ENCODE measurements around the gene TSC22D1.

TSC22D1 gene

DNA sequence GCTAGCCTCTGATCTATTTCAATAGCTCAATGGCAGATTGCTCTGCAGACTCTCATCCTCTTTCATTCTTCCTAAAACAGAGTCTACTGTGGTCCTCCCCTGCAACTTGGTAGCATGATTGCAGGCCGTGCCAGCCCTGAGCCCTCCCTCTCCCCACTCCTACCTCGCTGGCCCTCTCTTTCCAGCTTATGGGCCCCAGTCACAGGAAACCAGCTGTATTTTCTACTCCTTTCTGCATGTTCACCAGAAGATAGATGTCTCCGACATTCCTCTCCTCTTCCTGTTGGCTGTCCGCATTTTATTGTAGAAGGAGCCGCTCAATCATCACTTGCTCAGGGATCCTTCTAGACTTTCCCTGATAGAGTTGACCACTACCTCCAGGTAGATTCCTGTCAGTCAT is 152.3 kb downstream of the TSC22D1 start:
- no peak for DNase-seq

DNA sequence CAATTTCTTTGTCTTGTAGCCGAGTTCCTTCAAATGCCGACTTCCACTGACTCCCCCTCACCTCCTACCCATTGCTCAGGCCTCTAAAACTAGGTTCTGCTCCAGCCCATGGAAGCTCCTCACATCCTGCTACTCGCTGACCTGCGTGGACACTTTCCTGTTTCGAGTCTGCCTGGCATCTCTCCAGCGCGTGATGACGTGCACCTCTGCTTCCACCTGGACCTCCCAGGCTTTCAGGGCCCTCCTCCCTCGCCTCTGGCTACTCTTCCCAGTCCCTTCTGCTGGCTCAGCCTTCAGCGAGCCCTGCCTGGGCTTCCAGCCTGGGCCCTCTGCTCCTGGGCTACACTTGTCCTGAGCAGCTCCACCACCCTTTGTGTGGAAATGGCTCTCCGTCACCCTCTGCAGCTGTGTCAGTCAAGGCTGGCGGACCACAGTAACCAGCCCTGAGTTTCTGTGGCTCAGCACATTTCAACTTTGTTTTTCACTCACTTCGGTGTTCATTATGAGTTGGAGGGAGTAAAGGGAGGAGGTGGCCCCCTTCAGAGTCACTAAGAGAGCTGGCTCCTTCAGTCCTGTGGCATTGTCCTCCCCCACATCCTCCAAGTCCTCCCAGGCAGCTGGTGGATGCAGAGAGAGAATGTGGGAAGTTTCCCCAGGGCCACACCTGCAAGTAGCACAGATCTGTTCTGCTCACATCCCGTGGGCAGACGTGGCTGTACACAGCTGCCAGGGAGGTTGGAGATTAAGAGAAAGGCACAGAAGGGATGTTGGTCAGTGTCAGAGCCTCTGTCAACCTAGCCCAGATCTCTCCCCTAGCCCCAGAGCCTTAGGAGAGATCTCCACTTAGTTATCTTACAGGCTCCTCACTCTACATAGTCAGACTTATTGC is 153.1 kb downstream of the TSC22D1 start:
- DNase-seq = no peak

DNA sequence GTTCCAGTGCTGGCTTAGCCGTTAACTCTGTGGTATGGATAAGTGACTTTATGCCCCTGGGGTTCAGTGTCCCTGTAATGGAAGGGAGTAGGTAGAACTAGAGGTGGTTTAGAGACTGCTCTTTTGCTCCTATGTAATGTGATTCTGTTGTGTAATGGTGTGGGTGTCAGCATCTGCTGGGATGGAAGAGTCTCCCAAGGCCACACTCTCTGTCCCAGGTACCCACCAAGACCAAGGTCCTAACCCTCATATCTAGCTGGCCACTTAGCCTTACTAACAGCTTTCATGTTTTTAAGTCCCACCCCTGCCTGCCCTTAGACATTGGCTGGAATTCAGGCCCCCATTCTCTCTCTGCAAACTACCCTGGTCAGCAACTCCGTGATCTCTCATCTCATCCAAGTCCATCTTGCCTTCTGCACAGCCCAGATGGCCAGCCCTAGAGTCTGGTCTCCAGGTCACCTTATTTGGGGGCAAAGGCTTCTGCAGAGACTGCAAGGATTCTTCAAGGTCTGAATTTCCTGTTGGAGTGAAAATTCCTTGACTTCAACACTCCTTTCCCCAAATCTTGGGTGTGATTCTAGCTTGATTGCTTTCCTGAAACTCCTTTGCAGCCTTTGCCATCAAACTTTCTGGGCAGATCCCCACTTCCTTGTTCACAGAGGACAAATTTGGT is 154.1 kb downstream of the TSC22D1 start:
- no peak for DNase-seq

DNA sequence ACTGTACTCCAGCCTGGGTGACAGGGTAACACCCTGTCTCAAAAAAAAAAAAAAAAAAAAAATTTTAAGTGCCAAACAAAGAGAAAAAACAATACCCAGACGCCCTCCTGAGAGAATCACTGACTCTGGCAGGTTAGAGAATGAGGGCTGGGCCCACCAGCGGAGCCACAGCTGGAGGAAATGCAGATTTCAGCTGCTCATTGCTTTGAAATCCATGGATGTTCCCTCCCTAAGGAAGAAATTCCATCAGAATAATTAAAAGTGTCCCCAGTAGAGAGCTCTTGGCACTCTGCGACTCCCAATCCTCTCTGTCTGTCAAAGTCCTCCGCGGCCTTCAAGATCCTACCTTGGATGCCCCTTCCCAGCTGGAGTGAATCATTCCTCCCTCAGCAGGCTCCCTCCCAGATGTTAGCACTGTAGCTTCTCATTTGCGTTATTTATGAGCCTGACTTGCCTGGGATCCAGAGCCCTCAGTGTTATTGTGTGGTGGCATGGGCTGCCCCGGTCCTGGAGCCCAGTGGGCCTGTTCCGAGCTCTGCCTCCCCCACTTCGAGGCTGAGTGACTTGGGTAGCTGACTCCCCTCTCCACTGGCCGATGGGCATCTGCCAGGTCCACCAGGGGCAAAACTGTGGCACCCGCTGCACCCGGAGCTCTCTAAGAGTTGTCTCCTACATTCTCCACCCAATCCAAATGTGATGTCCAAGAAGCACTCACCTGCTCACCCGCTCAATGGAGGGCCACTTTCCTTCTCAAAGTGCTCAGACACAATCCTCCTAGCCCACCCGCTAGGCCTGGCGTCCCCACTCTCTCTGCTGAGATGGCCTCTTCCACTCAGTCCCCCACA is 155.5 kb downstream of the TSC22D1 start:
- DNase-seq = no peak

DNA sequence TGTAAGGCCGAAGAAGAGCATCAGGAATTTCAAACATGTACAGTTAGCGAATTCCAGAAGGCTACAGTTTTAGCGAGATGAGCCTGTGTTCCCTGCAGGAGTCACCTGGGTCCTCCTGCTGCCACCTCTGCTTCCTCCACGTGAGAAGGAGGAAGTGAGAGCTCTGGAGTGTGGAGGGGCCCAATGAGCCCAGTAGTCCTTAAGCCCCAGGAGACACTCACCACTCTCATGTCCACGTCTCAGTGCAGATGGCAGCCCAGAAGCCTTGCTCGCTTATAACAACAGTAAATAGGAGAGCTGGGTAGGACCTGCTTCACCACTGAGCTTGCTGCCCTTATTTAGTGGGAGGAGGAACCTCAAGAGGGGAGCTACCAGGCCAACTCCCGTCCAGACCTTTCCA is 158.3 kb downstream of the TSC22D1 start:
- DNase-seq = no peak

DNA sequence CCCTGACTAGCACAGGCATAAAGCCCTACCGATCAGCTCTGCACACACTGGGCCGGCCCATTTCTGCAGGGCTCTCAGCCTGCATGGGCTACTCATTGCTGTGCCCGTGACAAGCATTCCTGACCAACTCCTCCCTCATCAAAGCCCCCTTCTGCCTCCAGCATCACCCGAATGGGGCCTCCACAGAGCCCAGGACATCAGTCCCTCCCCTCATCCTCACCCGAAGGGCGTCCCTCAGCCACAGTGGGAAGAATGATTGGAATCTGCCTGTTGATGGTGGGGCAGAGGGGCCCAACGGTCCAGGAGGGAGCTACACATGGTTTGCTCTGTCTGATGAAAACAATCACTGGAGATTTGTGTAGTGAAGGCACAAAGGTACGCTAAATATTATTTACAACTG is 158.7 kb downstream of the TSC22D1 start:
- no peak for DNase-seq

DNA sequence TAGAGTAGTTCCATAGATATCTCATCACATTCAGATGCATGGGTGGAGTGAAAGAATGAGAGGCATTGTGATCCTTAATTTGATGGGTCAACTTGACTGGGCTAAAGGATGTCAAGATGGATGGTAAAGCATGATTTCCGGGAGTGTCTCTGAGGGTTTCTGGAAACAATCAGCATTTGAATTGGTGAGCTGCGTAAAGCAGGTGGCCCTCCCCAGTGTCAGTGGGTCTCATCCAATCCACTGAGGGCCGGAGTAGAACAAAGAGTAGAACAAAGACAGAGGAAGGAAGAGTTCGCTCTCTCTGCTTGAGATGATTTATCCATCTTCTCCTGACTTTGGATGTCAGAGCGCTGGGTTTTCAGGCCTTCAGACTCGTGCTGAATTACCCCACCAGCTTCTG is 159.4 kb downstream of the TSC22D1 start:
- DNase-seq = no peak

DNA sequence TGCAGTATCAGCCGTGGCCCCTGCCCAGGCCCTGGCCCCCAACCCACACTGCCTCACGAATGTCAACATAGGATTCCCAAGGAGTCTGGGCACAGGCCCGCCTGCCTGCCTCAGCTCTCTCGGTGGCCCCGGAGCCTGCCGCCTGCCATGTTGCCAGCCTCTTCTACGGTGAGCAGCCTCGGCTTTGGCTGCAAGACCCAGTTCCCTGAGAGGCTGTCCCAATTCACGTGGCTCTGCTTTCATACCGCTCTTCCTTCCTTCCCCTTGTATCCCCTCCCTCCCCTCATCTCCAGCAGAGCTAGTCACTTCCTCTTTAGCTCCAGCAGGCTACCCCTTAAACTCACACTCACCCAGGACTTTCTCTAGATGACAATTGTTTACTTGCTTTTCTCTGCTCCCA is 159.8 kb downstream of the TSC22D1 start:
- DNase-seq = no peak

DNA sequence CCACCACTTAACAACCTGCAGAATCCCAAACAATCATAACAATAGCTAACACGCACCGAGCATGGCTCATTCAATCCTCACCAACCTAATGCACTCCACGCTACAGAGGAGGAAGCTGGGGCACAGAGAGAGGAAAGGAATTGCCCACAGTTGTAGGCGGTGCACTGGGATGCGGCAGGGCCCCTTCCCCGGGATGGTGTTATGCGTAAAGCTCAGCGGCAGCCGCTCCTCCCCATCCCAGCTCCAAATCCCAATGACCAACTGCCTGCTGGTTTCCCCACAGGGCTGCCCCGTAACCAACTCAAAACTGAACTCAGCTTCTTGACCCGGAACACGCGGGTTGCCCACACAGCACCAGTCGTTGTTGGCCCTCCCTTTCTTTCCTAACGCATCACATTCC is 160.3 kb downstream of the TSC22D1 start:
- DNase-seq = no peak

DNA sequence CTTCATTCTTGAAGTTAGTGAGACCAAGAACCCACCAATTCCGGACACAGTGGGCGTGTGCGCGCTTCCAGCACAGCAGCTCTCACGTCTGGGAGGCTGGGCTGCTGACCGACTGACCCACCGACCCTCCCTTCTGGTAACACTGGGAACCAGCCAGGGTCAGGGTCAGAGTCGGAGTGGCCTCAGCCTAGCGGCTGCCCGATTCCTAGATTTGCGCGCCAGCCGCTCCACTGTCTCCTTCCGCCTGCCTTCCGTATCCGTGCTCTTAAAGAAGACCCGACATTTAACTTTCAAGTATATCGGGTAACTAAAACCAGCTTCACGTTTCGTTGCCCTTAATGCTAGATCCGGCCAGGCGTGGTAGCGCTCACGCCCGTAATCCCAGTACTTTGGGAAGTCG is 161.4 kb downstream of the TSC22D1 start:
- no peak for DNase-seq

DNA sequence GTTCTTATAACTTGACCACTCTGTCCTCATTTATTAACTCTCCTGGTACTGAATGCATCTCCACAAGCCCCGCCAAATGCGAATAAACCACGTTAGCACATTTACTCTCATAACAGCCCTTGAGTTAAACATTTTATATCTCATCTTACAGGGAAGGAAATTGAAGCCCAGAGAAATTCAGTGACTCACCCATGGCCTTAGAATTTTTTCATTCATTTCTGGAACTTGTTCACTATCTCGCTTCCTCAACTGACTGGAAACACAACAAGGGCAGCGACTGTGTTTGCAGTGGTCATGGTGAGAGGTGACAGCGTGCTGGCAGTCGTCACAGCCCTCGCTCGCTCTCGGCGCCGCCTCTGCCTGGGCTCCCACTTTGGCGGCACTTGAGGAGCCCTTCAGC is 163.0 kb downstream of the TSC22D1 start:
- no peak for DNase-seq

DNA sequence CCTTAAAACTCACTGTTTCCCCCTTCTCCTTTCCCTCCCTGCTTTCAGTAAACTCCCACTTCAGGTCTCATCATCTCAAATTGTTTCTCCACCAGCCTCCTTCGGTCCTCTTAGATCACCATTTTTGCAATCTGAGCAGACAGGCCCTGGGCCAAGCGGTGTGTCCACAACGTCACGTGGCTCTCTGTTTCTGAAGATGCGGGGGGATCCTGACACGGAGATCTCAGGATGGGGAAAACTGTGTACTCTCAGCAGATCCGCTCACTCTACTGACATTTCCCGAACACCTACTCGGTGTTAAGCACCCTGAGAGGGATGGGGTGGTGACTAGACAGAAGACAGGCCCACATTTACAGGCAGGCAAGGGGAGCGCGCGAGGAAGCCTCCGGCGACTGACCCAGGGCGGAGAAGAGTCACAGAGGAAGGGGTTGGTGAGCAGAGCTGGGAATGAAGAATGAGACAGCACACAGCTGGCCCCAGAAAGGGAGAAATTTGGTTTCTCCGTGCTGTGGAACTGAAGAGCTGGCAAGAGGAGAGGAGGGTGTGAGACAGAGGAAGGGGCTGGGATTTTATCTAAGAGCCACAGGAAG is 163.7 kb downstream of the TSC22D1 start:
- DNase-seq = no peak

DNA sequence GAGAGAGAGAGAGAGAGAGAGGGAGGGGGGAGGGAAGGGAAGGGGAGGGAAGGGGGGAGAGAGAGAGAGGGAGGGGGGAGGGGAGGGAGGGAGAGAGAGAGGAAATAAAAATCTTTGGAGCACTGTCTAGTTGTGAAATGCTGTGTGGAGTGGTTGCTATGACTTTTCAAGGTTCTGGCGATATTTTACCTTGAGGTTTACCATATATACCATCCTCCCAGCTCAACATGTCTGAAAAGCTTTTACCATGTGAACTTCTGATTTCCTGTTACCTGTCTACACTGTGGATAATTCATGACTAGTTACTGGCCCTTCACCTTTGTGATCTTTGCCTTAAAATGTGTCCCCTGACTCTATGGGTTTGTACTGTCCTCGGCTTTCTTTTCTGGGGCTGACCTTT is 164.3 kb downstream of the TSC22D1 start:
- no peak for DNase-seq

DNA sequence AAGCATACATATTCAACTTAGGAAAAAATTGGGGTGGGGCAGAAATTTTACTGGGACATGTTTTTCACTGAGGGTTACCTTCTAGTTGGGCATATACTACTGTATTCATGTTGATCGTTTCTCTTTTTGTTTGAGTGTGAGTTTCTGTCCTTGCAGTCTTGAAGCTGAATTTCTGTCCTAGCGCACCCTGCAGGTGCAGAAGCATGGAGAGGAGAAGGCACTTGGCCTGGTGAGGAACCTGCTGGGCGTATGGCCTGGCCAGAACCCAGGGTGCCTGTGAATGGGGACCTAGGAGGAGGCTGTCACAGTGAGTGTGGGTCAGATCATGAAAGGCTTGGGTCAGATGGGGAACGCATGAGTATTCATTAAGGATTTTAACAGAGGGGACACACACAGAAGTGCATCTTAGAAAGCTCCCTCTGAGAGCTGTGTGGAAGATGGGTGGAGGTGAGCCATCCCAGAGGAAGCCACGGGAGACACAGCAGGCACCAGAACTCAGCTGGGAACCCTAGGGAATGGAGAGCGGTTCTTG is 165.7 kb downstream of the TSC22D1 start:
- no peak for DNase-seq

DNA sequence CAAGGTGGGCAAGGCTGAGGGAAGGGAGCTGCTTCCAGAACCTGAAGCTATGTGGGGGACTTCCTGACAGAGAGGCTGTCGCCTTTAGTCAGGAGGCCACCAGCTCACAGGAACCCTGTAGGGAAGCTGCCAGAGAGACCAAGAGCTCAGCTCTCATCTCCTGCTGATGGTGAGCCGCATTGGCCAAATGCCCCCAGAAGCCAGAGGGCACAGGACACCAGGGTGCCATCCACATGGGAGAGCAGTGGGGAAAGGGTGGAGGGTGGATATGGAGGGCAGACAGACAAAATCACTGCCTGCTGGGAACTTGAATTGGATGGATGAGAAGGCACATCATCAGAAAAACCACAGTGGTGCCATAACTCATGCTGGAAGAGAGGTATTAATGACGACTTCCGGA is 166.5 kb downstream of the TSC22D1 start:
- DNase-seq = no peak

DNA sequence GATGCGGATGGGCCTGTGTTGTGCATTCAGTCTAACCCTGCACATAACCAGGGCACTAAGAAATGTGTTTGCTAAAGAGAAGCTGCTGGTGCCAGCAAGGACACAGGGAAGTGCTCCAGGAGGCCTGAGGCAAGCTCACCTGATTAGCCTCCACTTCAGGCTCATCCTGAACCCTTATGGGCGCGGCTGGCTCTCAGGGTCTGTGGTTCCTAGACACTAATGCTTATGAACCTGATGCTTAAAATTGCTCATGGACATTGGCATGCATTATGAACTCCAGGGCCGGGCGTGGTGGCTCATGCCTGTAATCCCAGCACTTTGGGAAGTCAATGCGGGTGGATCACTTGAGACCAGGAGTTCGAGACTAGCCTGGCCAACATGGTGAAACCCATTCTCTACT is 168.2 kb downstream of the TSC22D1 start:
- DNase-seq = no peak

DNA sequence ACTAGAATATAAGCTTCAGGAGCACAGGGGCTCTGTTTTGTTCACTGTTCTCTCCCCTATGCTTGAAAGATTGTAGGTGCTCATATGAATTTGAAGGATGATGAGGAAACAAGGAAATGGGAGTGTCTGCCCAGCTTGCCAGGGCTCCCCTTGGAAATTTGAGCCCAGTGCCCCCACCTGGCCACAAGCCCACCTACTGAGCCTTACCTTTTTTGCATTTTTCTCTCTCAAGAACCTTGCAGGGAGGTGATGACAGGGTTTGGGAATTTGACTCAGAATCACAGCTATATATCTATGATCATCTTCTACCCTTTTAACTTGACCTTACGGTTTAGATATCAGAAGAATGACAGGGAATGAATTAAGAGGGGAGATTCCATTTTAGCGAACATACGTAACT is 168.8 kb downstream of the TSC22D1 start:
- DNase-seq = no peak

DNA sequence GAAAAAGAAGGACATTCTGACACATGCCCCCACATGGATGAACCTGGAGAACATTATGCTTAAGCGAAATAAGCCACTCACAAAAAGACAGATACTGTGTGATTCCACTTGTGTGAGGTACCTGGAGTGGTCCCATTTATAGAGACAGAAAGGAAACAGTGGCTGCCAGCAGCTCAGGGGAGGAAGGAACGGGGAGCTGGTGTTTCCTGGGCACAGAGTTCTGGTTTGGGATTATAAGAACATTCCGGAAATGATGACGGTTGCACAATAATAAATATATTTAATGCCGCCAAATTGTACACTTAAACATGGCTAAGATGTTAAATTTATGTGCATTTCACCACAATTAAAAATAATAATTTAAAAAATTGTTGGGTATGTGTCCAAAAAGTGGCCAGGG is 169.5 kb downstream of the TSC22D1 start:
- DNase-seq = no peak

DNA sequence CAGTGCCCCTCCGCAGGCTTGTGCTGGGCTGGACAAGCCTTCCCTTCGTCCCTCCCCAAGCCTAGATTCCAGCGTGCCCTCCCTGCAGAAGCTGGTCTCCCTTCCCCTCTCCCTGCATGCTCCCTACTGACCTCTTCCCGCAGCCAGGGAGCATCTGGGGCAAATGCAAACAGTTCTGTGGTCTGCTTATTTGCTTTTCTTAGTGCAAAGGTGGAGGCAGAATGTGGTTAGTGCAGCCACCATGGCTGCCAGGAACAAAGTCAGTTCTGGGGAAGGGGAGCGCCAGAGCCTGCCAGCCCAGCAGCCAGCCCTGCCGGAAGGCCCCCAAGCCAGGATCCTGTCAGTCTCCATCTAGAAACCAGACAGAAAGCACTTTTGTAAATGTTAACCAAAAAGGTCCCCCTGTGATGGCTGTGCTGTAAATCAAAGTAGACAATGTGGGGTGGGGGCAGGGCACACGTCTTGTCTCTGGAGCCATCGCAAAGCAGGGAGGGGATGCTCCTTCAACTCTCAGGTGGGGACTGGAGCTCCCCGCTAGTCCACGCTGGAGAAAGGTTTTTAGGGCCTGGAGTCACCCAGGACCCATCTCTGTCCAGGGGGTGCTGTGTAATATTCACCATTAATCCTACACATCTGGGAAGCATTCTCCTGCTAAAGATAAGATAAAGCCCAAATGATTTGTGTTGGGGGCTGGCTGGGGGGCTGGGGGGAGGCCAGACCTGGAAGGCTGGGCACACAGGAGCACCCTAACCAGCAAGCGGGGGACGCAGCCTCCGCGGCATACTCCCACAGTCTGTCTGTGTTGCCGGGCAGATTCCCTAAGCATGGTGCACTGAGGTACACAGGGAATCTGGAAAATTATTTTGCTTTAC is 171.6 kb downstream of the TSC22D1 start:
- DNase-seq = no peak

DNA sequence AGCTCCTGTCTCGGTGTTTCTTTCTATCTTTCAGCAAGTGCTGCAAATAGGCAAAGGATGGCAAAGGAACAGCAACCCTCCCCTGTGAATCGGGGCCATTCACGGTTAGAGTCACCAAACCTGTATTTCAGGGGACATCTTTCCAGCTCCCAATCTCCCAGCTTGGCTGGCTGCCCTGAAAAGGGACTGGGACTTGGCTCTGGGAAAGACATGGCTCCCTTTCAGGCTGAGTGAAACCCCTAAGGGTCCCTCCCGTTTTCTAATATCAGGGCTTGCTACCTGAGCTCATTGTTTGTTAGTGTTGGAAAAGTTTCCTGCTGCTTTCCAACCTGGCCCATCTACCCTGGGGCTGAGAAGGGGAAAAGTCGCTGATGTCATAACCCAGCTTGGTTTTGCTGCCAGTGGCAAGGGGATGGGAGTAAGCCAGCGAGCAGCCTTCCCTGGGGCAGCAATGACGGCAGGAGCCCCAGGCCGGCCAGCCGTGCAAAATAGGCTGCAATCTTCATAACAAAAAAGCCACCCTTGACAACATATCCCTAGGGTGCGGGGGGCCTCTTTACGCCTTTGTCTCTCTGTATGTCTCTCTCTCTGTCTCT is 172.6 kb downstream of the TSC22D1 start:
- DNase-seq = peak; percentile 46

DNA sequence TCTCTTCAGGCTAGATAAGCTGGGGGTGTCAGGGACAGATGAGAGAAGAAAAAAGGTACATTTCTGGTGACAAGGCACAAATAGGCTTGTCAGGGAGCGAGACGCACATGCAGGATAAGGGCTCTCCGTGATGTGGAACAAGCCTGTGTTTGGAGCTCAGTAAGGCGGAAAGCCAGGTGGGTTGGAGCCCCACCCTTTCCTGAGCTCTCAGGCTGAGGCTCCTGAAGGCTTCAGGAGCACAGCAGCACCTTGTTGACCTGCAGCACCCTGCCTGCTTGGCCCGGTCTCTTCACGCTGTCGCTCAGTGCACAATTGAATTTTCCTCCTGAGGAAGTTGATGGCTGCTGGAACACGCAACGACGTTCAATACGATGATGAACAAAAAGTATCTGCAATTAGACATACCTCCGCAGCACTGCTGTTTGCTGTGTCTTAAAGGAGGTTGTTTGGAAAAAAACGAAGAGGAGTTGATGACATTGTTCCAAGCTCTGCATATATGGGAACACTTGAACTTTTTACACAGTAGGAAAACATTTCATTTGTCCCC is 173.2 kb downstream of the TSC22D1 start:
- no peak for DNase-seq

Measured in right hindlimb (tissue), 1 donor.